HEK293 (cell line): ENCODE measurements around the gene ZNF529.

Source experiments
- BCL6B ChIP-seq: fragments of 450-650 bp; formaldehyde crosslinking; IDR thresholded peaks from 2 replicates; pipeline ENCODE4 v1.5.1; 2017; ENCODE audit warnings: missing biosample characterization, missing genetic modification characterization
- ELK4 ChIP-seq: IDR thresholded peaks from 2 replicates; pipeline ENCODE4 v1.6.1; 2011; ENCODE audit warnings: mild to moderate bottlenecking, low read depth, low read length, borderline replicate concordance
- GLI2 ChIP-seq: fragments of 450-650 bp; formaldehyde crosslinking; IDR thresholded peaks from 2 replicates; pipeline ENCODE4; 2017; ENCODE audit warnings: missing biosample characterization, missing genetic modification characterization, low read depth, borderline replicate concordance
- KLF16 ChIP-seq: fragments of 450-650 bp; formaldehyde crosslinking; IDR thresholded peaks from 2 replicates; pipeline ENCODE4 v1.5.1; 2017; ENCODE audit warnings: missing biosample characterization, missing genetic modification characterization
- KLF9 ChIP-seq: fragments of 450-650 bp; formaldehyde crosslinking; IDR thresholded peaks from 2 replicates; pipeline ENCODE4 v1.5.1; 2016; ENCODE audit warnings: missing biosample characterization, missing genetic modification characterization, low read depth
- MZF1 ChIP-seq: fragments of 450-650 bp; formaldehyde crosslinking; IDR thresholded peaks from 2 replicates; pipeline ENCODE4 v1.5.1; 2017; ENCODE audit warnings: missing biosample characterization, missing genetic modification characterization, borderline replicate concordance
- OSR2 ChIP-seq: fragments of 450-650 bp; formaldehyde crosslinking; IDR thresholded peaks from 2 replicates; pipeline ENCODE4 v1.5.1; 2016; ENCODE audit warnings: missing biosample characterization, missing genetic modification characterization
- TCF7L2 ChIP-seq: IDR thresholded peaks from 2 replicates; pipeline ENCODE4 v1.6.1; 2011; ENCODE audit warnings: low read depth, mild to moderate bottlenecking, inconsistent platforms, low read length, moderate library complexity, borderline replicate concordance
- ZBTB20 ChIP-seq: fragments of 450-650 bp; formaldehyde crosslinking; IDR thresholded peaks from 2 replicates; pipeline ENCODE4 v1.5.1; 2016; ENCODE audit warnings: missing biosample characterization, missing genetic modification characterization
- ZBTB48 ChIP-seq: fragments of 450-650 bp; formaldehyde crosslinking; IDR thresholded peaks from 2 replicates; pipeline ENCODE4 v1.5.1; 2016; ENCODE audit warnings: missing biosample characterization, missing genetic modification characterization
- ZBTB8A ChIP-seq: fragments of 450-650 bp; formaldehyde crosslinking; IDR thresholded peaks from 2 replicates; pipeline ENCODE4 v1.5.1; 2016; ENCODE audit warnings: missing biosample characterization, missing genetic modification characterization
- ZFP3 ChIP-seq: fragments of 450-650 bp; formaldehyde crosslinking; IDR thresholded peaks from 2 replicates; pipeline ENCODE4 v1.5.1; 2016; ENCODE audit warnings: low read depth, missing biosample characterization, missing genetic modification characterization
- ZNF10 ChIP-seq: fragments of 450-650 bp; formaldehyde crosslinking; IDR thresholded peaks from 2 replicates; pipeline ENCODE4 v1.5.1; 2017; ENCODE audit warnings: missing biosample characterization, missing genetic modification characterization
- ZNF16 ChIP-seq: fragments of 450-650 bp; formaldehyde crosslinking; IDR thresholded peaks from 2 replicates; pipeline ENCODE4 v1.5.1; 2016; ENCODE audit warnings: low read depth, missing biosample characterization, missing genetic modification characterization
- ZNF184 ChIP-seq: fragments of 450-650 bp; IDR thresholded peaks from 2 replicates; pipeline ENCODE4 v1.5.1; 2018; ENCODE audit warnings: missing biosample characterization, mild to moderate bottlenecking, missing genetic modification characterization
- ZNF341 ChIP-seq: fragments of 450-650 bp; formaldehyde crosslinking; IDR thresholded peaks from 2 replicates; pipeline ENCODE4; 2016; ENCODE audit warnings: low read depth, missing biosample characterization, missing genetic modification characterization
- ZNF449 ChIP-seq: fragments of 450-650 bp; formaldehyde crosslinking; IDR thresholded peaks from 2 replicates; pipeline ENCODE4 v1.5.1; 2017; ENCODE audit warnings: missing biosample characterization, mild to moderate bottlenecking, missing genetic modification characterization, moderate library complexity
- ZNF48 ChIP-seq: fragments of 450-650 bp; formaldehyde crosslinking; IDR thresholded peaks from 2 replicates; pipeline ENCODE4 v1.5.1; 2016; ENCODE audit warnings: missing biosample characterization, missing genetic modification characterization
- ZNF558 ChIP-seq: fragments of 450-650 bp; formaldehyde crosslinking; IDR thresholded peaks from 2 replicates; pipeline ENCODE4 v1.5.1; 2016; ENCODE audit warnings: missing biosample characterization, missing genetic modification characterization
- ZNF560 ChIP-seq: fragments of 450-650 bp; formaldehyde crosslinking; IDR thresholded peaks from 2 replicates; pipeline ENCODE4 v1.5.1; 2017; ENCODE audit warnings: missing biosample characterization, missing genetic modification characterization, borderline replicate concordance
- ZNF624 ChIP-seq: fragments of 450-650 bp; formaldehyde crosslinking; IDR thresholded peaks from 2 replicates; pipeline ENCODE4 v1.5.1; 2017; ENCODE audit warnings: missing biosample characterization, missing genetic modification characterization
- ZNF664 ChIP-seq: fragments of 450-650 bp; formaldehyde crosslinking; IDR thresholded peaks from 2 replicates; pipeline ENCODE4 v1.5.1; 2016; ENCODE audit warnings: missing biosample characterization, missing genetic modification characterization
- ZNF768 ChIP-seq: fragments of 450-650 bp; formaldehyde crosslinking; IDR thresholded peaks from 2 replicates; pipeline ENCODE4 v1.5.1; 2018; ENCODE audit warnings: missing biosample characterization, mild to moderate bottlenecking, missing genetic modification characterization
- TF ChIP-seq, protein P1 (sequence below): fragments of 450-650 bp; formaldehyde crosslinking; conservative IDR thresholded peaks from 2 replicates; pipeline ENCODE4 v1.5.1; 2016; ENCODE audit warnings: low read depth, missing biosample characterization, missing genetic modification characterization
- TF ChIP-seq, protein P2 (sequence below): fragments of 450-650 bp; formaldehyde crosslinking; IDR thresholded peaks from 2 replicates; pipeline ENCODE4 v1.5.1; 2016; ENCODE audit warnings: missing biosample characterization, missing genetic modification characterization
- TF ChIP-seq, protein P3 (sequence below): fragments of 450-650 bp; formaldehyde crosslinking; IDR thresholded peaks from 2 replicates; pipeline ENCODE4 v1.5.1; 2016; ENCODE audit warnings: missing biosample characterization, missing genetic modification characterization
- TF ChIP-seq, protein P4 (sequence below): fragments of 450-650 bp; formaldehyde crosslinking; IDR thresholded peaks from 2 replicates; pipeline ENCODE4 v1.5.1; 2016; ENCODE audit warnings: missing biosample characterization, missing genetic modification characterization

ZNF529 gene

DNA sequence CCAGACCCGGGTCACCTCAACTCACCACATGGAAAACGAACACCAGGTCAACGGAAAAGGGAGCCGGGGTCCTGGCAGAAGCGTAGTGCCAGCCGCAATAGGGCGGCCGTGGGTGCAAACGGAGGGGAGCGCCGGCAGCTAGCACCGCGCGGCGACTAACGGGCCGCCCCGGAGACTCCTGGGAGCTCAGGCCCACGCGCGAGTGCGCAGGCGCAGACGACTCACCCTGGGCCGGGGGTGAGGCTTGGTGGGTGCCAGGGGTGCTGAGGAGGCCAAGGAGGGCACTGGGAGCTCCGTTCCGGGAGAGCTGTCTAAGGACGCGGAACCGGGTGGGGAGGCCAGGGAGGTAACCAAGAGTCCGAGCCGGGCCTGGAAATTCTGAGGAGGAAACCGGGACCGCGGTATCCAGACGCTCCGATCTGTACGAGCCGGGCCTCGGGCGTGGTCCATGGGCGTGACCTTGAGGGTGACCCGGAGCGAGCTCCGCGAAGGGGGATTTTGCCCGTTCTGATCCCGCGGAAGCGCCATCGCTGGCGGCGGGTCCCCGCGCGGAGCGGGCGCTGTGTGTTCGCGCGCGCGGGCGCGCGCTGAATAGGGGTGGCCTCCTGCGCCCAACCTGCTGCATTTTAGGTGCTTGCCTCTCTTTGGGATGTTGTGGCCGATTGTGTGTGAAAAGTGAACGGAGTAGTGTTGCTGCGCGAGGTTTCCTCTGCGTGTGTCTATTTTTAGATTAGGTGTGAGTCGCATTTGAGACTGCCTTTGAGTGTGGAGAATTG lies 32.2 kb upstream of the ZNF529 start, which contains the start of gene ZNF382 (continued):
- TF ChIP-seq ELK4 (no peak), ZBTB20 (tag by site-specific recombination) (peak; percentile 45), ZNF184 (tag by site-specific recombination) (peak; percentile 9; the same call in 1 of the 2 replicates), ZNF341 (peak; percentile 91), ZNF664 (tag by site-specific recombination) (no peak; the same call in 1 of the 2 replicates), ZFP3 (no peak), ZBTB48 (tag by site-specific recombination) (no peak; the same call in 1 of the 2 replicates), ZNF560 (tag by site-specific recombination) (no peak; the same call in 1 of the 2 replicates), ZNF768 (no peak), TCF7L2 (no peak), OSR2 (tag by site-specific recombination) (peak; percentile 6; the same call in 1 of the 2 replicates), BCL6B (tag by site-specific recombination) (no peak), ZNF10 (tag by site-specific recombination) (no peak), KLF16 (no peak), ZNF624 (tag by site-specific recombination) (no peak), ZNF558 (tag by site-specific recombination) (peak; percentile 11; the same call in 1 of the 2 replicates), ZNF16 (tag by site-specific recombination) (no peak), ZNF48 (tag by site-specific recombination) (no peak), ZNF449 (tag by site-specific recombination) (peak; percentile 99), GLI2 (no peak), KLF9 (tag by site-specific recombination) (peak; percentile 74), MZF1 (tag by site-specific recombination) (peak; percentile 88), ZBTB8A (tag by site-specific recombination) (peak; percentile 63)
- TF ChIP-seq, protein P1, sequence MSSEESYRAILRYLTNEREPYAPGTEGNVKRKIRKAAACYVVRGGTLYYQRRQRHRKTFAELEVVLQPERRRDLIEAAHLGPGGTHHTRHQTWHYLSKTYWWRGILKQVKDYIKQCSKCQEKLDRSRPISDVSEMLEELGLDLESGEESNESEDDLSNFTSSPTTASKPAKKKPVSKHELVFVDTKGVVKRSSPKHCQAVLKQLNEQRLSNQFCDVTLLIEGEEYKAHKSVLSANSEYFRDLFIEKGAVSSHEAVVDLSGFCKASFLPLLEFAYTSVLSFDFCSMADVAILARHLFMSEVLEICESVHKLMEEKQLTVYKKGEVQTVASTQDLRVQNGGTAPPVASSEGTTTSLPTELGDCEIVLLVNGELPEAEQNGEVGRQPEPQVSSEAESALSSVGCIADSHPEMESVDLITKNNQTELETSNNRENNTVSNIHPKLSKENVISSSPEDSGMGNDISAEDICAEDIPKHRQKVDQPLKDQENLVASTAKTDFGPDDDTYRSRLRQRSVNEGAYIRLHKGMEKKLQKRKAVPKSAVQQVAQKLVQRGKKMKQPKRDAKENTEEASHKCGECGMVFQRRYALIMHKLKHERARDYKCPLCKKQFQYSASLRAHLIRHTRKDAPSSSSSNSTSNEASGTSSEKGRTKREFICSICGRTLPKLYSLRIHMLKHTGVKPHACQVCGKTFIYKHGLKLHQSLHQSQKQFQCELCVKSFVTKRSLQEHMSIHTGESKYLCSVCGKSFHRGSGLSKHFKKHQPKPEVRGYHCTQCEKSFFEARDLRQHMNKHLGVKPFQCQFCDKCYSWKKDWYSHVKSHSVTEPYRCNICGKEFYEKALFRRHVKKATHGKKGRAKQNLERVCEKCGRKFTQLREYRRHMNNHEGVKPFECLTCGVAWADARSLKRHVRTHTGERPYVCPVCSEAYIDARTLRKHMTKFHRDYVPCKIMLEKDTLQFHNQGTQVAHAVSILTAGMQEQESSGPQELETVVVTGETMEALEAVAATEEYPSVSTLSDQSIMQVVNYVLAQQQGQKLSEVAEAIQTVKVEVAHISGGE (tag by site-specific recombination): peak; percentile 93
- TF ChIP-seq, protein P2, sequence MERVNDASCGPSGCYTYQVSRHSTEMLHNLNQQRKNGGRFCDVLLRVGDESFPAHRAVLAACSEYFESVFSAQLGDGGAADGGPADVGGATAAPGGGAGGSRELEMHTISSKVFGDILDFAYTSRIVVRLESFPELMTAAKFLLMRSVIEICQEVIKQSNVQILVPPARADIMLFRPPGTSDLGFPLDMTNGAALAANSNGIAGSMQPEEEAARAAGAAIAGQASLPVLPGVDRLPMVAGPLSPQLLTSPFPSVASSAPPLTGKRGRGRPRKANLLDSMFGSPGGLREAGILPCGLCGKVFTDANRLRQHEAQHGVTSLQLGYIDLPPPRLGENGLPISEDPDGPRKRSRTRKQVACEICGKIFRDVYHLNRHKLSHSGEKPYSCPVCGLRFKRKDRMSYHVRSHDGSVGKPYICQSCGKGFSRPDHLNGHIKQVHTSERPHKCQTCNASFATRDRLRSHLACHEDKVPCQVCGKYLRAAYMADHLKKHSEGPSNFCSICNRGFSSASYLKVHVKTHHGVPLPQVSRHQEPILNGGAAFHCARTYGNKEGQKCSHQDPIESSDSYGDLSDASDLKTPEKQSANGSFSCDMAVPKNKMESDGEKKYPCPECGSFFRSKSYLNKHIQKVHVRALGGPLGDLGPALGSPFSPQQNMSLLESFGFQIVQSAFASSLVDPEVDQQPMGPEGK: peak; percentile 92; the same call in 1 of the 2 replicates
- TF ChIP-seq, protein P3, sequence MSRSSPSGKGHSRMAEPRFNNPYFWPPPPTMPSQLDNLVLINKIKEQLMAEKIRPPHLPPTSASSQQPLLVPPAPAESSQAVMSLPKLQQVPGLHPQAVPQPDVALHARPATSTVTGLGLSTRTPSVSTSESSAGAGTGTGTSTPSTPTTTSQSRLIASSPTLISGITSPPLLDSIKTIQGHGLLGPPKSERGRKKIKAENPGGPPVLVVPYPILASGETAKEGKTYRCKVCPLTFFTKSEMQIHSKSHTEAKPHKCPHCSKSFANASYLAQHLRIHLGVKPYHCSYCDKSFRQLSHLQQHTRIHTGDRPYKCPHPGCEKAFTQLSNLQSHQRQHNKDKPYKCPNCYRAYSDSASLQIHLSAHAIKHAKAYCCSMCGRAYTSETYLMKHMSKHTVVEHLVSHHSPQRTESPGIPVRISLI: no peak
- TF ChIP-seq, protein P4, sequence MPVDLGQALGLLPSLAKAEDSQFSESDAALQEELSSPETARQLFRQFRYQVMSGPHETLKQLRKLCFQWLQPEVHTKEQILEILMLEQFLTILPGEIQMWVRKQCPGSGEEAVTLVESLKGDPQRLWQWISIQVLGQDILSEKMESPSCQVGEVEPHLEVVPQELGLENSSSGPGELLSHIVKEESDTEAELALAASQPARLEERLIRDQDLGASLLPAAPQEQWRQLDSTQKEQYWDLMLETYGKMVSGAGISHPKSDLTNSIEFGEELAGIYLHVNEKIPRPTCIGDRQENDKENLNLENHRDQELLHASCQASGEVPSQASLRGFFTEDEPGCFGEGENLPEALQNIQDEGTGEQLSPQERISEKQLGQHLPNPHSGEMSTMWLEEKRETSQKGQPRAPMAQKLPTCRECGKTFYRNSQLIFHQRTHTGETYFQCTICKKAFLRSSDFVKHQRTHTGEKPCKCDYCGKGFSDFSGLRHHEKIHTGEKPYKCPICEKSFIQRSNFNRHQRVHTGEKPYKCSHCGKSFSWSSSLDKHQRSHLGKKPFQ (tag by site-specific recombination): peak; percentile 81; the same call in 1 of the 2 replicates
